GM18526 (cell line): ENCODE data around the gene TSPAN9.

Experiments used
- POLR2A ChIP-seq: IDR thresholded peaks from 3 replicates; pipeline ENCODE4 v1.6.1; 2011; ENCODE audit not compliant: insufficient read length; ENCODE audit errors: extremely low read depth

Gene TSPAN9

DNA sequence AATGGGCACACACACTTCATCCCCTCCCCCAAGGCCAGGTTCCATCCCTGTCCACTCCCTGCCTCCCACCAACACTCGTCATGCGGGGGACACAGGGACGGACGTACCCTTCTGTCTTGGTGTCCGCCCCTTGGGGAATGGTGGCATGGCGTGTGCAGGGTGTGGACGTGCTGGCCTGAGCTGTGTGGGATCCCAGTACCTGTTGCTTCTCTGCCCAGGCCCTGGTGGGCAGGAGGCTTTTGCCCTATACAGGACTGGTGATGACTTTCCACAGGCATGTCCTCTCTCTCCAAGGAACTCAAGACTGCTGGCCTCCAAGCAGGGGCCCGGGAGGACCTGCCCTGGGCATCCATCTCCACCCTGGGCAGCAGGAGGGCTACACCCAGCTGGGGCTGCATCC is 218.0 kb downstream of the TSPAN9 start:
- TF ChIP-seq POLR2A = no peak

DNA sequence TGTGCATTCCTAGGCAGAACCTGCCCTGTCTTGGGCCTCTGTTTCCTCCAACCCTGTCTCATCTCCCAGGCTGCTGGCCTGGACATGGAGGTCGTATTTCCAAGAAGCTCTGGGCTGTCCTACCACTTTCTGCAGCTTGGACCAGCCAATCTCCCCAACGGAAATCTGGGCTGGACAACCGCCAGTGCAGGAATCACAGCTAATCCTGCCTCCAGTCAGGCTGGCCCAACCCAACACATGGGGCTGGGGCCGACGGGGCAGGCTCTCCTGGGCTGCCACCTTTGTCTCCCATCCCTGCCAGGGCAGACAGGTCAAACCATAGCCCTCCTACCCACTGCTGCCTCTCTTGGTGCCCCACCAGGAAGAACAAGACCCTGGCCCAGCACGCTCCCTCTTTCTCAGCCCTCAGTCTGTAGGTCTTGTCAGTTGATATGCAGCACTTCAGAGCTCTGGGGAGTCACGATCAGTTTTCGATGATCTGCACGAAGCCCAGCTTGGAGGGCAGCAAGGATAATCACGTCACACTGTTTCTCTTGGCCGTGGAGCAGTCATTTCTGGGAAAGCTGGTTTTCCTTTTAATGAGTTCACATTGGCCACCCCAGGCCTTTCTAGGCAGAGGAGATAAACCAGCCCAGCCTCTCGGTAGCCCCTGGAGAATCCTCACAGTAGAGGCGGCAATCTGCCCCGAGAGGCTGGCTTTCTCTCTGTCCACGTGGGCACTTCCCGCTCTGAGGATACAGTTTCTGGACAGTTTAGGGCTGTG is 218.6 kb downstream of the TSPAN9 start:
- TF ChIP-seq POLR2A = no peak

DNA sequence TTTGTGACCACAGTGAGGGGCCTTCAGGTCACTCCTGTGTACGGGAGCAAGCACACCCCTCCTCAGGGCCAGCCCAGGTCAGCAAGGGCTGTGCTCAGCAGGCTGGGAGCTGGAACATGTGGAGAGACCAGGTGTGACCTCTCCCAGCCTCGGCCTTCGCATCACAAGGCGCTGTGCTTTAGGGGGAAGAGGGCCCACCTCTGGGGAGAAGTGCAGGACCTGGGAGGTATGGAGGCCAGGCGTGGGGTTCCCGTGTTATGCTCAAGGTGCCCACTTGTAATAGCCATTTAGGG is 219.2 kb downstream of the TSPAN9 start:
- no peak for TF ChIP-seq POLR2A

DNA sequence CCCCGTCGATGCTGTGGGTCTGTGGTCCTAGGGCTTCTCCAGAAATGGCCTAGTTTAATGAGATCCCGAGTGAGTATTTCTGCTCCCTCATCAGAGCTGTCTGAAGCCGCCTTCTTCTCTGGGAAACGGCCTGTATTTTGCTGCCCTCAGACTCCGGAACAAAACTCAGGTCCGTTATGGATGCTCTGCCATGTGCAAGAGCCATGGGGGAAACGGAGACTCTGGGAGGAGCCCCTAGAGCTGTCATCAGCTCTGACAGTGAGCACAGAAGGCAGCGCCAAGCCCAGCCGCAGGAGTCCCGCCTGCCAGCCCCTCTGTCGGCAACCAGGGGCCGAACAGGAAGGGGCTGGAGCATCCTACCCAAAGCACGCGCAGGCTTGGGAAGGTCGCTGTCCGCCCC is 221.4 kb downstream of the TSPAN9 start:
- TF ChIP-seq POLR2A = no peak

DNA sequence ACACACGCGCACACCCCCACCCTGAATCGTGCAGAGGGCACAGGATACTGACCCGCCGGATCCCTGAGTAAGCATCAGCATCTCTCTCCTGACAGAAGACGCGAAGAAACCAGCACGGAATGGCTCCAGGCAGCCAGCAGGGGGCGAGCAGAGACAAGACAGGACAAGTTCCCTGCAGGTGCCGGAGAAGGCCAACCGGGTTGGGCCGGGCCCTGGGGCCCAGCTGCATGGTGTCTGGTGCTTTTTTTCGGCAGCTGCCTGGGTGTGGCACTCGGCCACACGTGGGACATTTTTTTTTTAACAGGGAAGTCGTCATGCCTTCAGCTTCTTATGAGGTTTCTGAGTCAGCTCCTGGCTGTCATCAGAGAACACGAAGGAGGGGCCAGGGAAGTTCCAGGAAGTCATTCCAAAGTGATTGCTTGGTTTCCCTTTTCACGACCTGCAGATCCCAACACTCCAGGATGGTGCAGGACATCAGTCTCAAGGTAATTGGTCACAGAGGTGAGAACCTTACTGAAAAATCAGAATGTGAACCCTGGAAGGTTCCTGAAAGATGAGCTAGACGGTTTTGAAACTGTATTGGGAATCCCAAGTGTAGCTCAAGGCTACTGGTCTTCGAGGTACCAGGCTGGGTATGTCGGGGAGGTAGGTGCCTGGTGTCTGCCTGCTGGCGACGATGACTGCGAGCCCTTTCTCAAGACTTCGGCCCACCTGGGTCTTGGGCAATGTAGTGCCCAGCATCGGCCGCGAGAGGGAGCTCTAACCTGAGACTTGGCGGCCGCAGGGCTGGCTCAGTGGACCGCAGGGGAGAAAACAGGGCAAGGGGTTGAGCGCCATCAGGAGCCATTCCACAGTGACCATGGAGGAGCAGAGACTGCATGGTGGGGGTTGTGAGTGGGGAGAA is 223.0 kb downstream of the TSPAN9 start:
- TF ChIP-seq POLR2A = no peak

DNA sequence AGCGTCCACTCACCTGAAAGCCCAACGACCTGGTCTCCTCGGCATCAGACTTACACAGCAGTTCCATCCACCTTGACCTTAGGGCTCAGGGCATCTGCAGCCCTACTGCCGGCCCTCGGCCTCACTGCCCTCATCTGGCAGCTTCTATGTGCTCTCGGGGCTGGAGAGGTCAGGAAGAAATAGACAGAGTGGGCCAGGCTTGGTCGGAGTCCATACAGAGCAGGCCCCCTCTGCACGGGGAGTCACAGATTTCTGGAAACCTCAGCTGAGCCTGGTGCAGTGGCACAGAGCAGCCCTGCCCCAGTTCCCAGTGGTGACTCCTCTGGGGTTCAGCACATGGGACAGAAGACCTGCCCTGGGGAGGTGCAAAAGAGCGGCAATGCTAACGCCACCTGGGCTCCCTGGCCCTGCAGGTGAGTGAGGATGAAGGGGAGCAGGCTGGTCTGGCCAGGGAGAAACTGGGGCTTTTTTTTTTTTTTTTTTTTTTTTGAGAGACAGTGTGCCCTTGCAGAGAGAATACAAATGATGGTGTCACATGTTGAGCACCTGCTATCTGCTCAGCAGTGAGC is 223.7 kb downstream of the TSPAN9 start:
- no peak for TF ChIP-seq POLR2A

DNA sequence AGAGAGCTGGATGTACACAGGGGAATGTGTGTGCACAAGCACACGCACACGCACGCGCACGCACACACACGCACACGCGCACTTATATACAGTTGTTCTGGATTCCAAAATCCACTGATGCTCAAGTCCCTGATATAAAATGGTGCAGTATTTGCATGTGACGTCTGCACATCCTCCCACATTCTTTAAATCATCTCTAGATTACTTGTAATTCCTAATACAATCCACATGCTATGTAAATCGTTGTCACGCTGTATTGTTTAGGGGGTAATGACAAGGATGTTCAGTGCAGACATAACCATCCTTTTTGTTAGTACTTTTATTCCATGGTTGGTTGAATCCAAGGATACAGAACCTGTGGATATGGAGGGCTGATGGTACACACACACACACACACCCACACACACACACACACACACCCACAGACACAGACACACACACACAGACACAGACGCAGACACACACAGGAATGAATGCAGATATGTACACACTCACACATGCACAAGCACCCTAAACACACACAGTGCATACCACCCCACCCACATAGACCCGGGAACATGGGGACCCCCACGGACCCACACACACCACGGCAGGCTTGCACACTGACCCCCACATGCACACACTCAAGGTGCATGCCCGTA is 225.3 kb downstream of the TSPAN9 start:
- no peak for TF ChIP-seq POLR2A

DNA sequence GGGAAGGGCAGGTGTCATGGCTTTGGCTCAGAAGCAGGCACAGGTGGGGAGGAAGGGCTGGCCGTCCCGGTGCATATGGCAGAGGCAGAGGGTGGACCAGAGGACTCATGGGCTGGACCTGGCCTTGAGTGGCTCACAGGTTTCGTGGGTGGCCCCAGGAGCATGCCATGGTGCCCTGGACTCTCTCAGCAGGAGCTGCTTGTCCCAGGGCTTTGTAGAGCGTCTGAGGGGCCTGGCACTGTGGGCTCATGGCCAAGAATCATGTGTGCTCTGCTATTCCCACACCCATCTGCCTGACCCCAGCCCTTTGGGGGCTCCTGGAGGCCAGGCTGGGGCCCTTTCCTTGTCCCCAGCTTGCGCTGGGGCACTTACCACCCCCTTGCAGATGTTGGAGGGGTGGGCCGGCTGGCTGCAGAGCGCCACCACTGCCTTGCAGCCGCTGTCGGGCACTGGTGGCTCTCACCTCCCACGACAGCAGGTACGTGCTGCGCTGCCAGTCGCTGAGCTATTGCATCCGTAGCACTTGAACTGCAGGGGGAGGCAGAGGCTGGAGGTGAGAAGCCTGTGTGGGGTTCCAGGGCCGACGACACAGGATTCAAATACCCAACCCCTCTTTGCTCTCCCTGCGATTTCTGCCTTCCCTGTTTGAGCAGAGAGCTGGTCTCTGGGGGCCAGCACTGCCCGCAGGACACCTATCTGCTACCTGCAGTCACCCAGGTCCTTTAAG is 226.4 kb downstream of the TSPAN9 start:
- no peak for TF ChIP-seq POLR2A

DNA sequence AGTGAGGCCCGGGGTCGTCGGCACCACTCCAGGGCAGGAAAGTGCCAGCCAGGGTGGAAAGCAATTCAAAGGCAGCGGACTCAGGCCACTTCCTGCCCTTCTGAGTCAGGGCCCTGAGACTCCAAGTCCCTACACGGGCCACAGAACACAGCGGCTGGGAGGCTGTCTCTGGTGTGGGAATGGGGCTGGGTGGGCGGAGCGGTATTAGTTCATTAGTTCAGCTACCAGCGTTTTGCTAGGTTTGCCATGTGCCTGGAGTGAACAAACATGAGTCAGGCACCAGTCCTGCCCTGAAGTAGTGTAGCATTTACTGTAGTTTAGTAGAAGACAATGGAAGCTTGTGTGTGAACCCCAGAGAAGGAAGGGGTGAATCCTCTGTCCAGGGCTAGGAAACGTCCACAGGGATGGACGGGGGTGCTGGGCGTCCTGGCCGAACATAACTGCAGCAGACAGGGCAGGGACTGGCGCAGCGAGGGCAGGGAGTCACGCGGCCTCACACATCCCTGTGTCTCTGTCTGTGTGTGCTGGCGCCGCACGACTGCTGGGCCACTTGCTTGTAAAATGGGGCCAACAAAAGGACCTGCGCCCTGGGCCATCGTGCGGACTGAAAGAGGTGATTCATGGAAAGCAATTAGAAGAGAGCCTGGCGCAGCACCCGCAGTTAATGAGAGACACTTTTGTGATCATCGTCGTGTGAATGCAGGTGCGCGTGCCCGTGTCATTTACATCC is 227.4 kb downstream of the TSPAN9 start:
- TF ChIP-seq POLR2A = no peak

DNA sequence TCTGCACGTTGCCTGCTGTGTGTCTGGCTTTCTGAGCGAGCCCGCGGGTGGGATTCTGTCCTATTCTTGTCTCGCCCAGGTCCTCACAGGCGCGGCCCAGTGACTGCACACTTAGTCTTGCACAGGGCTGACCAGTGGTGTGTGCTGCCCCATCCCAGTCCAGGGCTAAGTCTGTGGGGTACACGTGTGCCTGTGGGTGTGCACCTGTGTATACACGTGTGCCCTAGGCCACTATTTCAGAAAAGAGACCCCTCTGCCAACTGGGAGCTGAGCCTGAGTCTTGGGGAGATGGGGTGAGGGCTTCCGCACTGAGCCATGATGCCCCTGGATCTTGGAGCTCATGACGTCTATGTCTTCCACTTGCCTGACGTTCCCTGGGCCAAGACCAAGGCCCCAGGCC is 228.3 kb downstream of the TSPAN9 start:
- no peak for TF ChIP-seq POLR2A

DNA sequence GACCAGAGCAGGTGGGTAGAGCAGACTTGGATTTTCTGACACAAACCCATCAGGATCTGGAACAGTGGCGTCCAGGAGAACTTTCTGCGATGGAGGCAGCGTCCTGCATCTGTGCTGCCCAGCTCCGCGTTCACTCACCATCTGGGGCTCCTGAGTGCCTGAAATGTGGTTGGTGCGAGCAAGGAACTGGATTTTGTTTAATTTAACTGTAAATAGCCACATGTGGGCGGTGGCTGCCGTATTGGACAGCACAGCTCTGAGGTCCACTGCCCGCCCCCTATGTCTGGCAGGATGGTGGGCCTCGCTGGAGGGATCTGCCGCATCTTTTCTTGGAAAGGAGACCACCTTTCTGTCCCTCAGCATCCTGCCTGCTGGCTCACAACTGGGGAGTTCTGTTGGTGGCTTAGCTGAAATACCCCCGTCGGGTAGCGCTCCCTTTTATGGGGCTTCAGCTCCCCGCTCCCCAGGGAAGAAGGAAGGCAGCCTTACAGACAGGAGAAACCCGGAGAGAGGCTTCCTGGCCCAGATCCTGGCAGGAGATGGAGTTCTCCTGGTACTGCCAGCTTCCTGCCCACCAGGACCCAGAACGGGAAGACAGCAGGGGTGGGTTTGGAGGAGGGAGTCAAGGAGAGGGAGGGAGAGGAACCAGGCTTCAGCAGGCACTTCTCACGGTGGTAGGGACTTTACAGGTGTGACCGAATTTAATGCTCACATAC is 228.9 kb downstream of the TSPAN9 start:
- TF ChIP-seq POLR2A = no peak

DNA sequence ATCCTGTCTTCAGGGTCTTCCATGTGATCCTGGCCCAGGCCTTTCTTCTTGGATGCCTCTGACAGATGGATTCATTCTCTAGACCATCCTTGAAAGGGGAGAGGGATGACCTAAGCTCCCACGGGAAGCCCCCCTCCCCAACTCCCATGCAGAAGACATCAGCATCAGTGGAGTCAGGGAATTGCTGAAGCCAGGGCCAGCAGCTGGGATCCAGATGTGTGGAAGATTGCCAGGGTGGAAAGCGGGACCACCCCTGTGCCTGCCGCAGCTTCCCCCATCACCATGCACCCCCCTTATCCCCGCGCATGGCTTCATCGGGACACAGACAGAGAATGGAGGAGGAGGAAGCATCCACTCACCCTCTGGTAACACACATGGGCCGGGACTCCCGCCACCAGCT is 230.2 kb downstream of the TSPAN9 start:
- no peak for TF ChIP-seq POLR2A

DNA sequence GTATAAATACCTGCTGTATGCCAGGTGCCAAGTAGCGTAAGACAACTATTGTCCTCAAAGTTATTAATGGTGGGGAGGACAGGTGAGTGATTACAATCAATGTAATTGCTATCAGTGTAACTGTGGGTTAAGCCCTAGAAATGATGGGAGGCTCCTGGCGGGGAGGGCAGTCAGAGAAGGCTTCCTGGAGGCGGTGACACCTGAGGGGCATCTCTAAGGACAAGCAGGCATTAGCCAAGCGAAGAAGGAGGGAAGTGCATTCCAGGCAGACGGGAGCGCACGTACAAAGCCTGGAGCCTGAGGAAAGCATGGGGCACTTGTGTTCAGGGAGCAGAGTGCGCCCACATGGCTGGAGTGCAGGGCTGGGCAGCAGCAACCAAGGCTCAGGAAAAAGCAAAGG is 230.9 kb downstream of the TSPAN9 start:
- no peak for TF ChIP-seq POLR2A

DNA sequence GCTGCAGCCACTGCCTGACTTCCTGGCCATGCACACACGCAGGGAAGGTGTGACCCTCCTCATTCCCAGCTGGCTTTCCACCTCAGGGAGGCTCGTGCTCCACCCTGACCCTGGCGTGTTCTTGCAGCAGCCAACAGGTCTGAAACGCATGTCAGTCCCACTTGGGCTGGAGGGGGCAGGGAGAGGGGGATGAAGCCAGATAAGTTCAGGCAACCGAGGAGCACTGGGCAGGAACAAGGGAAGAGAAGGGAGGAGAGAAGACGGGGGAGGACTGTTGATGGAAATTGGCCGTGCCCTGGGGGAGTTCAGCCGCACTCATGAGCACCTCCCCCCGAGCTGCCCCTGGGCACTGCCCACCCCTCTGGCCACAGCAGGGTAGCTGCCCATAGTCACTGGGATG is 231.4 kb downstream of the TSPAN9 start:
- no peak for TF ChIP-seq POLR2A
